Endothelial cell of umbilical vein (primary cell): ENCODE results near the gene RAB1B.

ENCODE experiments used
- CTCF ChIP-seq, 2 donors: IDR thresholded peaks; 1 replicate in 1 of 2; 2 replicates in 1 of 2; pipeline ENCODE4 v1.5.1; 2011; ENCODE audit warnings: low read length in 2 of 2, mild to moderate bottlenecking in 2 of 2, moderate library complexity in 2 of 2, control low read depth in 1 of 2, inconsistent platforms in 1 of 2, low read depth in 1 of 2; ENCODE audit not compliant: insufficient read depth in 1 of 2; ENCODE audit errors: extremely low read depth in 1 of 2
- EZH2 ChIP-seq: IDR thresholded peaks from 2 replicates; pipeline ENCODE4 v1.6.1; 2012; ENCODE audit warnings: borderline replicate concordance, low read depth, mild to moderate bottlenecking, moderate library complexity, low read length, inconsistent platforms; ENCODE audit not compliant: severe bottlenecking
- FOS ChIP-seq: IDR thresholded peaks from 2 replicates; pipeline ENCODE4 v1.6.1; 2011; ENCODE audit warnings: mild to moderate bottlenecking, low read length, moderate library complexity, borderline replicate concordance; ENCODE audit not compliant: insufficient read depth
- GATA2 ChIP-seq: IDR thresholded peaks from 2 replicates; pipeline ENCODE4 v1.7.0; 2011; ENCODE audit warnings: low read depth, mild to moderate bottlenecking, moderate library complexity, mixed read lengths, low read length; ENCODE audit not compliant: insufficient read length, insufficient read depth
- JUN ChIP-seq: IDR thresholded peaks from 2 replicates; pipeline ENCODE4 v1.6.1; 2011; ENCODE audit warnings: borderline replicate concordance, low read depth; ENCODE audit not compliant: insufficient read length, insufficient read depth
- MAX ChIP-seq: IDR thresholded peaks from 2 replicates; pipeline ENCODE4 v1.6.1; 2011; ENCODE audit not compliant: insufficient read depth, insufficient read length
- MYC ChIP-seq: IDR thresholded peaks from one replicate; pipeline ENCODE4 v1.6.1; 2011; ENCODE audit warnings: mild to moderate bottlenecking, low read depth, low read length
- POLR2A ChIP-seq: IDR thresholded peaks from 2 replicates; pipeline ENCODE4 v1.6.1; 2012; ENCODE audit warnings: low read depth, mild to moderate bottlenecking, control low read depth, low read length
- POLR2AphosphoS5 ChIP-seq: IDR thresholded peaks from 2 replicates; pipeline ENCODE4 v1.6.1; 2012; ENCODE audit warnings: low read depth, mild to moderate bottlenecking, control low read depth, low read length, moderate library complexity; ENCODE audit not compliant: insufficient read depth

- TF ChIP-seq POLR2AphosphoS5 = no peak
- peak in 1 of 2 donors; percentile 12 for TF ChIP-seq CTCF (IDR thresholded peaks at IDR 0.05; ENCODE audit: extremely low read depth in 1 of 2, insufficient read depth in 1 of 2, low read depth in 1 of 2, low read length in 2 of 2)
- no peak for TF ChIP-seq EZH2
- TF ChIP-seq MAX = no peak
- no peak for TF ChIP-seq POLR2A
- no peak for TF ChIP-seq MYC
- TF ChIP-seq JUN = no peak
- no peak for TF ChIP-seq FOS
- TF ChIP-seq GATA2 = no peak
Observed at GRCh38 chr11:66258473-66258893, 10.0 kb upstream of the RAB1B start.
